C4-2B (cell line): ENCODE results near the gene SMARCA2.

Experiments
- CTCF ChIP-seq: fragments of 450-650 bp; conservative IDR thresholded peaks from 2 replicates; pipeline ENCODE4 v1.5.1; 2017; ENCODE audit warnings: mild to moderate bottlenecking
- ZFX ChIP-seq: fragments of 450-650 bp; IDR thresholded peaks from 2 replicates; pipeline ENCODE4 v1.6.1; 2017

GRCh38 chr9:2180154-2180553 is 165.0 kb downstream of the SMARCA2 start:
- TF ChIP-seq CTCF (no peak), ZFX (no peak)
